Nasal cavity respiratory epithelium epithelial cell of viscerocranial mucosa (primary cell): ENCODE measurements around the gene KCNH5. TPM values are rescaled to one million over a fixed set of nuclear protein-coding genes. Genes with fewer than 3 reads are reported as not detected.

Experiments used
- total RNA-seq: library from RNA; depleted of rRNA; stranded (reverse); fragments of >200 nt; gene quantifications from 2 replicates; pipeline ENCODE4 v1.2.3, GENCODE V29; 2014

KCNH5 gene
- total RNA-seq = not detected in 2 replicates

GRCh38 chr14:63045234-63045611 lies at the start of gene KCNH5:
KCNH5 (minus strand) TSS chr14:63045458; CDS start chr14:63045186, 272 bp downstream.

Other genes with a start within 250 kb of the KCNH5 start
- 0.07 TPM in 1 of 2 replicates, not detected in the other for gene RHOJ, start 159.0 kb upstream of the KCNH5 start, total RNA-seq